ENCODE measurements around the gene UBE2C. TPM values are rescaled to one million over a fixed set of nuclear protein-coding genes. Genes with fewer than 3 reads are reported as not detected.

Gene UBE2C
- total RNA-seq, 1 experiment from 2014 or later: 249 TPM

- DNase-seq (ENCODE audit: low spot score): no peak
- ATAC-seq: no peak
- no peak overlapping the region for H3K27ac Mint-ChIP-seq
- peaks cover 47% of the 10 kb centered on the region for H3K4me1 Mint-ChIP-seq
- CTCF ChIA-PET: interaction anchor here (1.6 to 3.5 kb wide), 4 partner anchors 27 to 160 kb away, joined by 5 to 19 read pairs (median 8); partner anchors contain the start of genes CTSA and NEURL2
- no peak for TF ChIP-seq E2F1 (CRISPR knock-in tag; IDR thresholded peaks at IDR 0.05)
- TF ChIP-seq MLX (CRISPR knock-in tag; IDR thresholded peaks at IDR 0.05): no peak
- TF ChIP-seq NR1H2 (CRISPR knock-in tag; IDR thresholded peaks at IDR 0.05): no peak
- TF ChIP-seq IRF2 (CRISPR knock-in tag; IDR thresholded peaks at IDR 0.05; ENCODE audit: borderline replicate concordance, low read depth): no peak
- no peak for TF ChIP-seq ZNF671 (CRISPR knock-in tag; IDR thresholded peaks at IDR 0.05)
- TF ChIP-seq CDX4 (CRISPR knock-in tag; IDR thresholded peaks at IDR 0.05; ENCODE audit: borderline replicate concordance): no peak
- no peak for TF ChIP-seq ATF3 (CRISPR knock-in tag; conservative IDR thresholded peaks at IDR 0.05)
- TF ChIP-seq AR (CRISPR knock-in tag; IDR thresholded peaks at IDR 0.05): no peak
- TF ChIP-seq GABPB1 (CRISPR knock-in tag; IDR thresholded peaks at IDR 0.05): no peak
- TF ChIP-seq SMAD3 (CRISPR knock-in tag; IDR thresholded peaks at IDR 0.05; ENCODE audit: borderline replicate concordance): no peak
- TF ChIP-seq ZBTB21 (CRISPR knock-in tag; IDR thresholded peaks at IDR 0.05; ENCODE audit: borderline replicate concordance): no peak
- H3K36me3 Mint-ChIP-seq: peaks cover 24% of the 10 kb centered on the region; the same call in 1 of the 2 replicates
- H3K9me3 Mint-ChIP-seq: no peaks in the 10 kb centered on the region
- no peaks in the 10 kb centered on the region for H3K27me3 Mint-ChIP-seq (ENCODE audit: low read depth)
- no peak overlapping the region for H3K4me3 Mint-ChIP-seq
- POLR2A ChIA-PET: interaction anchor here (0.9 kb wide), 1 partner anchor 31 kb away, joined by 3 read pairs; no protein-coding TSS in a partner anchor
These were observed 39.1 kb downstream of the UBE2C start for GRCh38 chr20:45851501-45851900.

- H3K27me3 Mint-ChIP-seq (ENCODE audit: low read depth): no peaks in the 10 kb centered on the region
- peak overlapping the region; percentile 60; the same call in 1 of the 2 replicates for H3K27ac Mint-ChIP-seq
- peaks cover 52% of the 10 kb centered on the region for H3K4me1 Mint-ChIP-seq
- ChIA-PET CTCF (interaction anchor here (0.7 to 3.5 kb wide), 7 partner anchors 11 to 159 kb away, joined by 3 to 19 read pairs (median 5); partner anchors contain the start of genes CTSA, NEURL2 and ZSWIM1), POLR2A (interaction anchor here (0.7 kb wide), 1 partner anchor 57 kb away, joined by 4 read pairs; no protein-coding TSS in a partner anchor)
- peaks cover 24% of the 10 kb centered on the region; the same call in 1 of the 2 replicates for H3K36me3 Mint-ChIP-seq
- no peak for TF ChIP-seq CREB1 (CRISPR knock-in tag; IDR thresholded peaks at IDR 0.05)
- TF ChIP-seq IRF2 (CRISPR knock-in tag; IDR thresholded peaks at IDR 0.05; ENCODE audit: borderline replicate concordance, low read depth): no peak
- no peak for TF ChIP-seq SOX15 (CRISPR knock-in tag; IDR thresholded peaks at IDR 0.05)
- TF ChIP-seq ZMAT4 (CRISPR knock-in tag; IDR thresholded peaks at IDR 0.05): no peak
- no peak for ATAC-seq
- H3K9me3 Mint-ChIP-seq: no peaks in the 10 kb centered on the region
- no peak overlapping the region for H3K4me3 Mint-ChIP-seq
- no peak for DNase-seq (ENCODE audit: low spot score)
These were observed 39.9 kb downstream of the UBE2C start for GRCh38 chr20:45852326-45852725.

GRCh38 chr20:45853484-45853883 lies 41.0 kb downstream of the UBE2C start:
- TF ChIP-seq JAZF1 (CRISPR knock-in tag; IDR thresholded peaks at IDR 0.05): peak; percentile 70; the same call in 1 of the 2 replicates
- no peak for TF ChIP-seq ZNF425 (CRISPR knock-in tag; conservative IDR thresholded peaks at IDR 0.05)
- Mint-ChIP-seq H3K27me3 (ENCODE audit: low read depth) (no peaks in the 10 kb centered on the region), H3K27ac (peak overlapping the region; percentile 94), H3K9me3 (no peaks in the 10 kb centered on the region), H3K4me1 (peaks cover 57% of the 10 kb centered on the region), H3K36me3 (peaks cover 19% of the 10 kb centered on the region; the same call in 1 of the 2 replicates), H3K4me3 (peak overlapping the region; percentile 38)
- ChIA-PET POLR2A (interaction anchor here (1.4 kb wide), 1 partner anchor 37 kb away, joined by 4 read pairs; the partner anchor contains the start of genes CTSA and NEURL2), CTCF (interaction anchor here (0.8 to 3.5 kb wide), 5 partner anchors 29 to 82 kb away, joined by 3 to 19 read pairs (median 6); partner anchors contain the start of genes CTSA and NEURL2)
- no peak for DNase-seq (ENCODE audit: low spot score)
- peak; percentile 4 for ATAC-seq
